Gastroesophageal sphincter (tissue), 3 donors: ENCODE results near the gene MLLT1.

Experiments
- EP300 ChIP-seq: sonication (generic); formaldehyde crosslinking; IDR thresholded peaks from one replicate; pipeline ENCODE4 v1.6.1; 2017; ENCODE audit warnings: antibody characterized with exemption, mild to moderate bottlenecking
- POLR2A ChIP-seq, 2 donors: fragments of 450-650 bp; IDR thresholded peaks; one replicate each; pipeline ENCODE4 v1.6.1; 2017; ENCODE audit warnings: antibody characterized with exemption in 2 of 2, mild to moderate bottlenecking in 2 of 2, moderate library complexity in 1 of 2
- POLR2AphosphoS5 ChIP-seq: sonication (generic); formaldehyde crosslinking; IDR thresholded peaks from one replicate; pipeline ENCODE4 v1.6.1; 2017; ENCODE audit warnings: antibody characterized with exemption
- TF ChIP-seq, protein P1 (sequence below), 4 experiments: fragments of 200-600 bp in 2 of 4; fragments of 450-650 bp in 2 of 4; sonication (generic) in 1 of 4; IDR thresholded peaks; one replicate each; pipeline ENCODE4 v1.5.1; 2017 to 2019; ENCODE audit warnings: antibody characterized with exemption in 4 of 4, mild to moderate bottlenecking in 2 of 4, moderate library complexity in 2 of 4

DNA sequence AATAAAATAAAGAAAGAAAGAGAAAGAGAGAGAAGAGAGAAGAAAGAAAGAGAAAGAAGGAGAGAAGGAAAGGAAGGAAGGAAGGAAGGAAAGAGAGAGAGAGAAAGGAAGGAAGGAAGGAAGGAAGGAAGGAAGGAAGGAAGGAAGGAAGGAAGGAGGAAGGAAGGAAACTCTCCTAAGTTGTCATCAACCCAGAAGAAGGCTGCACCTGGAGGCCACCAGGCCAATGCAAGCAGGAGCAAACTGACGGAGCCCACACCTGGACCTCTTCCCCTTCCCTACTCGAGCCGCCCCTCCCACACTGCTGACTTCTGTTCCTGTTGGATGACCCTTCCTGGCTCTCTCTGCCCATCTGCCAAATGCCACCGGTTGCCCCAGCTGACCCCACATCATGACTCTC is 45.0 kb upstream of the MLLT1 start:
- TF ChIP-seq POLR2AphosphoS5: no peak
- no peak for TF ChIP-seq EP300
- TF ChIP-seq, protein P1, sequence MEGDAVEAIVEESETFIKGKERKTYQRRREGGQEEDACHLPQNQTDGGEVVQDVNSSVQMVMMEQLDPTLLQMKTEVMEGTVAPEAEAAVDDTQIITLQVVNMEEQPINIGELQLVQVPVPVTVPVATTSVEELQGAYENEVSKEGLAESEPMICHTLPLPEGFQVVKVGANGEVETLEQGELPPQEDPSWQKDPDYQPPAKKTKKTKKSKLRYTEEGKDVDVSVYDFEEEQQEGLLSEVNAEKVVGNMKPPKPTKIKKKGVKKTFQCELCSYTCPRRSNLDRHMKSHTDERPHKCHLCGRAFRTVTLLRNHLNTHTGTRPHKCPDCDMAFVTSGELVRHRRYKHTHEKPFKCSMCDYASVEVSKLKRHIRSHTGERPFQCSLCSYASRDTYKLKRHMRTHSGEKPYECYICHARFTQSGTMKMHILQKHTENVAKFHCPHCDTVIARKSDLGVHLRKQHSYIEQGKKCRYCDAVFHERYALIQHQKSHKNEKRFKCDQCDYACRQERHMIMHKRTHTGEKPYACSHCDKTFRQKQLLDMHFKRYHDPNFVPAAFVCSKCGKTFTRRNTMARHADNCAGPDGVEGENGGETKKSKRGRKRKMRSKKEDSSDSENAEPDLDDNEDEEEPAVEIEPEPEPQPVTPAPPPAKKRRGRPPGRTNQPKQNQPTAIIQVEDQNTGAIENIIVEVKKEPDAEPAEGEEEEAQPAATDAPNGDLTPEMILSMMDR (IDR thresholded peaks at IDR 0.05): no peak
- no peak for TF ChIP-seq POLR2A (IDR thresholded peaks at IDR 0.05)
